ENCODE results near the gene RPP14. TPM values are rescaled to one million over a fixed set of nuclear protein-coding genes. Genes with fewer than 3 reads are reported as not detected.
"Not testable (repeated sequence)": the region's sequence is repeated elsewhere in the genome, so short reads cannot be mapped to it uniquely, and the experiment has no call there.

Gene RPP14
- total and polyA plus RNA-seq, 9 donors: 14.3 to 24.6 (median 19.0) TPM

- H3K27ac ChIP-seq (ENCODE audit: low read length); DNase-seq; H3K9me3 ChIP-seq (replicated peaks; ENCODE audit: control insufficient read depth, low read depth, low read length); H3K36me3 ChIP-seq (ENCODE audit: control insufficient read depth, insufficient read depth, low read length); H3K4me3 ChIP-seq (ENCODE audit: low read length); H3K27me3 ChIP-seq (ENCODE audit: control insufficient read depth, insufficient read depth, low read length): not testable (repeated sequence)
- H3K4me1 ChIP-seq (ENCODE audit: control insufficient read depth, insufficient read depth, low read length): peaks cover 22% of the 10 kb centered on the region
- WGBS (ENCODE audit: insufficient coverage): no CpG with 5 or more reads among the region's 4 CpGs
Measured at GRCh38 chr3:58288964-58289613, 17.0 kb upstream of the RPP14 start.

- 95% methylated on average over 8 of the region's 33 CpGs for WGBS (ENCODE audit: insufficient coverage)
- not testable (repeated sequence) for H3K36me3 ChIP-seq (ENCODE audit: control insufficient read depth, insufficient read depth, low read length); DNase-seq; H3K27ac ChIP-seq (ENCODE audit: low read length); H3K4me3 ChIP-seq (ENCODE audit: low read length); H3K9me3 ChIP-seq (replicated peaks; ENCODE audit: control insufficient read depth, low read depth, low read length); H3K27me3 ChIP-seq (ENCODE audit: control insufficient read depth, insufficient read depth, low read length)
- peaks cover 19% of the 10 kb centered on the region for H3K4me1 ChIP-seq (ENCODE audit: control insufficient read depth, insufficient read depth, low read length)
Measured at GRCh38 chr3:58290446-58290845, 15.6 kb upstream of the RPP14 start.

DNA sequence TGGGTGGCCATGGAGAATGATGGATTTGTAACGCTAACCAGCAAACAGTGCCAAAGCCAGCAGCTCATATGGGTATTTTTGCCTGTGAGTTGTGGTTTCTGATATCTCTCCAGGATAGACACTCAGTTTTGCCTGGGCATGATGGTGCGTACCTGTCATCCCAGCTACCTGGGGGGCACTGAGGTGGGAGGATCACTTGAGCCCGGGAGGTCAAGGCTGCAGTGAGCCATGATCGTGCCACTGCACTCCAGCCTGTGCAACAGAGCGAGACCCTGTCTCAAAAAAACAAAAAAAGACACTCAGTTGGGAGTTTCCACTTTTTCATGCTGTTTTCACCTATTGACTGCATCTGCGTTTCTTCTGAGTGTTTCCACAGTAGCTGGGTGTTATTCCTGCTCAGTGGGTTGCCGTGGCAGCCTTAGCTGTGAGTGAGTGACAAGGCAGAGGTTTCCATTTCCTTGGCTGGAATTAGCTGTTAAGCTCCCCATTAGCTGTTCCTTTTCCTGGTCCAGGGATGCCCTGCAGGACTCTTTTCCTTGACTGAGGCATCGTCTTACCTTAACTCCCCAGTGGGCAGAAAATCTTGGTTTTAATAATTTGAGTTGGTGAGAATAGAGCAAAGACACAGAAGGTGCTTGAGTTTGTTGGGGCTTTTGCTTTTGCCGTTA is 14.2 kb upstream of the RPP14 start:
- 78% methylated on average over 6 of the region's 9 CpGs for WGBS (ENCODE audit: insufficient coverage)
- Histone ChIP-seq H3K27ac (ENCODE audit: low read length) (no peak overlapping the region), H3K4me3 (ENCODE audit: low read length) (no peak overlapping the region), H3K4me1 (ENCODE audit: control insufficient read depth, insufficient read depth, low read length) (peaks cover 25% of the 10 kb centered on the region), H3K9me3 (replicated peaks; ENCODE audit: control insufficient read depth, low read depth, low read length) (peaks cover 3% of the 10 kb centered on the region), H3K27me3 (ENCODE audit: control insufficient read depth, insufficient read depth, low read length) (no peaks in the 10 kb centered on the region), H3K36me3 (ENCODE audit: control insufficient read depth, insufficient read depth, low read length) (no peaks in the 10 kb centered on the region)
- DNase-seq: no peak

DNA sequence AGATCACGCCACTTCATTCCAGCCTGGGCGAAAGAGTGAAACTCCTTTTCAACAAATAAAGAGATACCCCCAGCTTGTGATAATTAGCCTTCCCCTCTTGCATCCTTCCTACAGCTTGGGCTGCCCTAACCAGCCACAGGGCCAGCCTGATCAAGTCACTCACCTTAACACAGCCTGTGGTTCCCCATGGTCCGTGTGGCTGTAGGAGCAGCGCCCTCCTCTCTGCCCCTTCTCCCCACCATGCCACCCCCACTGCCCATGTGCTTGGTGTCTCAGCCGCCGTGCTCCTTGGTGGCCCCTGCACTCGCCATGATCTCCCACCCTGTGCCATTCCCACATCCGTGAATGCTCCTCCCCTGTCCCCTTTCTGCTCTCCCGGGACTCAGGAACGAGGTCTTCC is 13.2 kb upstream of the RPP14 start:
- Histone ChIP-seq H3K27ac (ENCODE audit: low read length) (no peak overlapping the region), H3K4me1 (ENCODE audit: control insufficient read depth, insufficient read depth, low read length) (peaks cover 16% of the 10 kb centered on the region), H3K9me3 (replicated peaks; ENCODE audit: control insufficient read depth, low read depth, low read length) (peaks cover 3% of the 10 kb centered on the region), H3K36me3 (ENCODE audit: control insufficient read depth, insufficient read depth, low read length) (no peaks in the 10 kb centered on the region), H3K27me3 (ENCODE audit: control insufficient read depth, insufficient read depth, low read length) (no peaks in the 10 kb centered on the region), H3K4me3 (ENCODE audit: low read length) (no peak overlapping the region)
- 85% methylated on average over 9 of the region's 10 CpGs for WGBS (ENCODE audit: insufficient coverage)
- no peak for DNase-seq

- no peak for DNase-seq
- Histone ChIP-seq H3K36me3 (ENCODE audit: control insufficient read depth, insufficient read depth, low read length) (no peaks in the 10 kb centered on the region), H3K4me3 (ENCODE audit: low read length) (no peak overlapping the region), H3K27ac (ENCODE audit: low read length) (no peak overlapping the region), H3K4me1 (ENCODE audit: control insufficient read depth, insufficient read depth, low read length) (peaks cover 10% of the 10 kb centered on the region), H3K9me3 (replicated peaks; ENCODE audit: control insufficient read depth, low read depth, low read length) (peaks cover 3% of the 10 kb centered on the region), H3K27me3 (ENCODE audit: control insufficient read depth, insufficient read depth, low read length) (peaks cover 3% of the 10 kb centered on the region)
- WGBS (ENCODE audit: insufficient coverage): 73% methylated on average over 4 of the region's 9 CpGs
Measured at GRCh38 chr3:58293516-58293915, 12.5 kb upstream of the RPP14 start.

- Histone ChIP-seq H3K9me3 (replicated peaks; ENCODE audit: control insufficient read depth, low read depth, low read length) (peaks cover 3% of the 10 kb centered on the region), H3K36me3 (ENCODE audit: control insufficient read depth, insufficient read depth, low read length) (no peaks in the 10 kb centered on the region), H3K4me1 (ENCODE audit: control insufficient read depth, insufficient read depth, low read length) (peaks cover 10% of the 10 kb centered on the region), H3K4me3 (ENCODE audit: low read length) (no peak overlapping the region), H3K27me3 (ENCODE audit: control insufficient read depth, insufficient read depth, low read length) (peaks cover 6% of the 10 kb centered on the region), H3K27ac (ENCODE audit: low read length) (no peak overlapping the region)
- 57% methylated on average over 3 of the region's 5 CpGs for WGBS (ENCODE audit: insufficient coverage)
- no peak for DNase-seq
Measured at GRCh38 chr3:58296269-58296668, 9.8 kb upstream of the RPP14 start.

GRCh38 chr3:58296843-58297242 is 9.2 kb upstream of the RPP14 start:
- WGBS (ENCODE audit: insufficient coverage): no CpG with 5 or more reads among the region's 6 CpGs
- Histone ChIP-seq H3K4me3 (ENCODE audit: low read length) (no peak overlapping the region), H3K36me3 (ENCODE audit: control insufficient read depth, insufficient read depth, low read length) (no peaks in the 10 kb centered on the region), H3K4me1 (ENCODE audit: control insufficient read depth, insufficient read depth, low read length) (peaks cover 10% of the 10 kb centered on the region), H3K27me3 (ENCODE audit: control insufficient read depth, insufficient read depth, low read length) (peaks cover 8% of the 10 kb centered on the region), H3K27ac (ENCODE audit: low read length) (no peak overlapping the region), H3K9me3 (replicated peaks; ENCODE audit: control insufficient read depth, low read depth, low read length) (peaks cover 3% of the 10 kb centered on the region)
- DNase-seq: no peak

GRCh38 chr3:58298190-58298589 is 7.9 kb upstream of the RPP14 start:
- Histone ChIP-seq H3K27ac (ENCODE audit: low read length) (no peak overlapping the region), H3K27me3 (ENCODE audit: control insufficient read depth, insufficient read depth, low read length) (peaks cover 8% of the 10 kb centered on the region), H3K4me3 (ENCODE audit: low read length) (no peak overlapping the region), H3K36me3 (ENCODE audit: control insufficient read depth, insufficient read depth, low read length) (no peaks in the 10 kb centered on the region), H3K9me3 (replicated peaks; ENCODE audit: control insufficient read depth, low read depth, low read length) (peaks cover 3% of the 10 kb centered on the region), H3K4me1 (ENCODE audit: control insufficient read depth, insufficient read depth, low read length) (peaks cover 10% of the 10 kb centered on the region)
- DNase-seq: no peak
- WGBS (ENCODE audit: insufficient coverage): 71% methylated on average over 3 of the region's 3 CpGs

DNA sequence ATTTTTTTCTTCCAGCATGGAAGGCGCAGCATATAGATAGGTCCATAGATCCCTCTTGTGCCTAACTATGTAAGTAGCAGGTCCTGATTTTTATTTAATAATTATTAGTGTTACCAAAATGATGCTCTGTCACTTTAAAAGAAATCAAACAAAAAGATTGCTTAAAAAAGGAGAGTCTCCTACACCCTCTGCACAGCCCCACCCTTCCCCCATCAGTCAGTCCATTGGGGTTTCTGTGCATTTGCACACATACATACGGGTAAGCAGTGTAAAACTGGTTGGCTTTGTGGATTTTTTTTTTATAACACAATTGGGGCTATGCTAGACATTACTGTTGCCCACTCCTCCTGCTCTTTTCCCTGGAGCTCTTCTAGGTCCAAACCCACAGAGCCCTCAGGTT is 7.0 kb upstream of the RPP14 start:
- Histone ChIP-seq H3K36me3 (ENCODE audit: control insufficient read depth, insufficient read depth, low read length) (no peaks in the 10 kb centered on the region), H3K4me3 (ENCODE audit: low read length) (no peak overlapping the region), H3K4me1 (ENCODE audit: control insufficient read depth, insufficient read depth, low read length) (peaks cover 9% of the 10 kb centered on the region), H3K27me3 (ENCODE audit: control insufficient read depth, insufficient read depth, low read length) (peaks cover 8% of the 10 kb centered on the region), H3K9me3 (replicated peaks; ENCODE audit: control insufficient read depth, low read depth, low read length) (peaks cover 3% of the 10 kb centered on the region), H3K27ac (ENCODE audit: low read length) (no peak overlapping the region)
- no CpG with 5 or more reads among the region's 2 CpGs for WGBS (ENCODE audit: insufficient coverage)
- no peak for DNase-seq

DNA sequence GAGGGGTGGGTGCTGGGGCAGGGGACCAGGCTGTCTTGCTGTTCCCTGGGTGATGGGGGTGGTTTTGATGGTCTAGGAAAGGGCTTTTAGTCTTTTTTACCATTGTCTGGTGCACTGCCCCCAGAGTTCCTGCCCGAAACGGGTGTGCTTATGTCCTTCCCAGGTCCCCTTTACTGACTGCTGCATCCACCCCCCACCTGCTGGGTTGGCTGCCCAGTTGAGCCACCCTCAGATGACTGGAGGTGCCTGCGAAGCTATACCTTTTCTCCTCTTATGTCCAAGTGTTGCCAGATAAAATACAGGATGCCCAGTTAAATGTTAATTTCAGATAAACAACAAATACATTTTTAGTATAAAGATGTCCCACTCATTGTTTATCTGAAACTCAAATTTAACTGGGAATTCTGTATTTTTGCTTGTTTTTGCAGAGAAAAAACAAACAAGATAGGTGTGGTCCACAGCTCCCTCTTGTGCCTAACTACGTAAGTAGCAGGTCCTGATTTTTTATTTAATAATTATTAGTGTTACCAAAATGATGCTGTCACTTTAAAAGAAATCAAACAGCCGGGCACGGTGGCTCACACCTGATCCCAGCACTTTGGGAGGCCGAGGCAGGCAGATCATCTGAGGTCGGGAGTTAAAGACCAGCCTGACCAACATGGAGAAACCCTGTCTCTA is 6.1 kb upstream of the RPP14 start:
- H3K4me3 ChIP-seq (ENCODE audit: low read length): no peak overlapping the region
- H3K9me3 ChIP-seq (replicated peaks; ENCODE audit: control insufficient read depth, low read depth, low read length): peaks cover 3% of the 10 kb centered on the region
- DNase-seq: peak; percentile 58
- H3K36me3 ChIP-seq (ENCODE audit: control insufficient read depth, insufficient read depth, low read length): no peaks in the 10 kb centered on the region
- H3K27me3 ChIP-seq (ENCODE audit: control insufficient read depth, insufficient read depth, low read length): peaks cover 8% of the 10 kb centered on the region
- H3K4me1 ChIP-seq (ENCODE audit: control insufficient read depth, insufficient read depth, low read length): peaks cover 7% of the 10 kb centered on the region
- WGBS (ENCODE audit: insufficient coverage): 2% methylated on average over 6 of the region's 8 CpGs
- H3K27ac ChIP-seq (ENCODE audit: low read length): no peak overlapping the region
